ENCODE data around the gene CAMK2G. TPM values are rescaled to one million over a fixed set of nuclear protein-coding genes. Genes with fewer than 3 reads are reported as not detected.

CAMK2G gene
- total RNA-seq, 1 donor from 2014 or later = 48.9 TPM

DNA sequence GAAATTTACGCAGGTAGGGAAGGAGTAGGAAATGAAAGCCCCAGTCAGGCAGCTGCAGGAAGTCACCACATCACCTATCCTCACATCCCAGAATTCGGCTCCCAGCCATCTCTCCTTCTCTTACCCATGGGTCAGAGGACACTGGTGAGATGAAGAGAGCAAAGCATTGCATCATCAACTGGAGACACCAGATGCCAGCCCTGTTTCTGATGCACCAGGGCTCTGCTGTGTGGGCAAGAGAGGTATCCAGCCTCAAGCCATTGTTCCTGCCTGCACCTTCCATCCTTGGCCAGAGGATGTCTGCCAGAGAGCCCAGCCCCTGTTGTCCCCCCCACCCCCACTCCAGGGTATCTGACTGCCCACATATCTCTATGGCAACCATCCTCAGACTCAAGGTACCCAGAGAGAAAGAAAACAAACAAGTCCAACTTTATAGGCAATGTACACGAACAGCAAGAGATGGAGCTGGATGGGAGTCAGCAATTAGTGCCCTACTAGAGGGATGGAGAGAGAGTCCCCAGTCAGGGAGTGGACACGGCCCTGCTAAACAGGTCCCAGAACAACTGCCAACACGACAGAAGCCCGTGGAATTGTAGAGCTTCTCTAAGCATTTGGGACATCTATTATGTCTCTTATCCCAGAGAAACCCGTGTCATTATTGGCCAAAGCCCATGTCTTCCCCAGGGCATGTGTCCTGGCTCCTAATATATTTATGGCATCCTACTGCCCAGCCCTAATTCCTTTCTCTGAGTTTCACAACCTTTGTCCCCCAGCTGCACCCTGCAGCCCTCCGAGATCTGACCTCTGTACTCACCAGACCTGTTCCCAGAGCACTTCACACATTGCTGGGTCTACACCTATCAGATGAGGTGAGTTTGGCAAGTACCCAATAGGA, 2.8 kb downstream of the CAMK2G start:
- Histone ChIP-seq H3K4me1 (peaks cover 63% of the 10 kb centered on the region), H3K9me3 (no peaks in the 10 kb centered on the region), H3K27ac (peak overlapping the region; percentile 33), H3K36me3 (peaks cover 0 to 16% of the 10 kb centered on the region in 2 donors), H3K27me3 (no peaks in the 10 kb centered on the region), H3K4me3 (no peak overlapping the region)
- DNase-seq (ENCODE audit: extremely low spot score in 2 of 2) = no peak
- intact Hi-C loops (cut with DNase I) = no loop called here
- TF ChIP-seq POLR2A (IDR thresholded peaks at IDR 0.05) = no peak
- no peak for TF ChIP-seq POLR2AphosphoS5 (IDR thresholded peaks at IDR 0.05; ENCODE audit: insufficient read depth in 1 of 2, low read depth in 1 of 2)
- TF ChIP-seq, protein P1, sequence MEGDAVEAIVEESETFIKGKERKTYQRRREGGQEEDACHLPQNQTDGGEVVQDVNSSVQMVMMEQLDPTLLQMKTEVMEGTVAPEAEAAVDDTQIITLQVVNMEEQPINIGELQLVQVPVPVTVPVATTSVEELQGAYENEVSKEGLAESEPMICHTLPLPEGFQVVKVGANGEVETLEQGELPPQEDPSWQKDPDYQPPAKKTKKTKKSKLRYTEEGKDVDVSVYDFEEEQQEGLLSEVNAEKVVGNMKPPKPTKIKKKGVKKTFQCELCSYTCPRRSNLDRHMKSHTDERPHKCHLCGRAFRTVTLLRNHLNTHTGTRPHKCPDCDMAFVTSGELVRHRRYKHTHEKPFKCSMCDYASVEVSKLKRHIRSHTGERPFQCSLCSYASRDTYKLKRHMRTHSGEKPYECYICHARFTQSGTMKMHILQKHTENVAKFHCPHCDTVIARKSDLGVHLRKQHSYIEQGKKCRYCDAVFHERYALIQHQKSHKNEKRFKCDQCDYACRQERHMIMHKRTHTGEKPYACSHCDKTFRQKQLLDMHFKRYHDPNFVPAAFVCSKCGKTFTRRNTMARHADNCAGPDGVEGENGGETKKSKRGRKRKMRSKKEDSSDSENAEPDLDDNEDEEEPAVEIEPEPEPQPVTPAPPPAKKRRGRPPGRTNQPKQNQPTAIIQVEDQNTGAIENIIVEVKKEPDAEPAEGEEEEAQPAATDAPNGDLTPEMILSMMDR (IDR thresholded peaks at IDR 0.05) = no peak

DNA sequence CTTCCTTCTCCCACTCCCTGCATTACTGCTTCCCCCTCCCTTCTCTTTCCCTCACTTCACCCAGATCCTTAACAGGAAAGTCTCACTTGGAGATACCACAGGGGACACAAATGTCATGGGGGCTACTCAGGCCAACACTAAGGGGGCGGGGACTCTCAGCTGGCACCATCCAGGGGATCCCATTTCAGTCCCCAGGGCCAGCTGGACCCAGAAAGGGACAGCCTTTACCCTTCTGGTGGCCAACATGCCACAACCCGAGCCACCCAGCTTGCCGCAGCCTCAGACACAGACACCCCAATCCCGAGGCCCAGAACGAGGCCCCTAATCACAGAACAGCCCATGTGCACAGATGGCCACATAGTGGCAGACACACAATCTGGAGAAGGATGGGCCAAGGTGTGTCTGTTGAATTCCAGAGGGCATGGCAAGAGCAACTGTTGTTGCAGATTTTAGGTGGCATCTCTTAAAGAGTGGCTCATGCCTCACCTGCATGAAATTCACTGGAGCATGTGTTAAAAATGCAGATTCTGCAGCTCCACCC, 5.6 kb downstream of the CAMK2G start:
- Histone ChIP-seq H3K4me3 (no peak overlapping the region), H3K4me1 (peaks cover 62% of the 10 kb centered on the region), H3K27me3 (no peaks in the 10 kb centered on the region), H3K9me3 (no peaks in the 10 kb centered on the region), H3K36me3 (peaks cover 0 to 21% of the 10 kb centered on the region in 2 donors), H3K27ac (no peak overlapping the region)
- intact Hi-C loops (cut with DNase I) = no loop called here
- DNase-seq (ENCODE audit: extremely low spot score in 2 of 2) = no peak
- TF ChIP-seq POLR2AphosphoS5 (IDR thresholded peaks at IDR 0.05; ENCODE audit: insufficient read depth in 1 of 2, low read depth in 1 of 2) = no peak
- TF ChIP-seq, protein P1 (IDR thresholded peaks at IDR 0.05) = no peak
- TF ChIP-seq POLR2A (IDR thresholded peaks at IDR 0.05) = no peak

DNA sequence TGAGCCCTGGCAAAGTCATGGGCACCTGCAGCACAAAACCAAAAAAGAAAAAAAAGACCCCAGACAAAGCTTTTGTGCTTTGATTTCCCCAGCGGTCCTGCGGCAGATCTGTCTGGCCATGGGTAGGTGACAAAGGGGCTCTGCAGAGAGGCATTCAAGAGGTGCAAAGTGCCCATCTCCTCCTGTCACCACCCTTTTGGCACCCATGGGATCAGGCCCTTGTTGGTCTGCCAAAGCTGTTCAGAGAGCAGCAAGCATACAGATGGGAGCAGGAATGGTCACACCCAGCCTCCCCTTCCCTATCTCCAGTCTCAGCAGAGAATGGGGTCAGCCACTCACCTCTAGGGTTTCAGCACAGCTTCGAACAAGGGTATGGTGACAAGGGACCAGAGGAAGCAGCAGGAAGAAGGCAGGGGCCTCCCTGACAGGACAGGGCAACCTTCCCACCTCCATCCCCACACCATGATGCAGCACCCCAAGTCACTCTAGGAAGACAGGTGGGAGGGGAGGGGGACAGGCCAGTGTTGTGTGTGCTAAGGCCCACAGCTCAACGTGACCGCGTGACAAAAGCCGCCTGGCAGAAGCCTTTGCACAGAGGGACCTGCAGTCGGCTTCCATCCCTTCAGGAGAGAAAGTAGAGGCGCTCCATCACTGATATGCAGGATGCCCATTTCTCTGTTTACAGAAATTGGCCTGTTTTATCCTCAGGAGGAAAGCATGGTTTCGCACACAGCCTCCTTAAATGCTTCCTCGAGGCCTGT, 6.3 kb downstream of the CAMK2G start:
- Histone ChIP-seq H3K4me1 (peaks cover 58% of the 10 kb centered on the region), H3K4me3 (no peak overlapping the region), H3K27ac (peak overlapping the region; percentile 58), H3K9me3 (no peaks in the 10 kb centered on the region), H3K36me3 (peaks cover 0 to 21% of the 10 kb centered on the region in 2 donors), H3K27me3 (no peaks in the 10 kb centered on the region)
- intact Hi-C loops (cut with DNase I) = no loop called here
- no peak for TF ChIP-seq POLR2AphosphoS5 (IDR thresholded peaks at IDR 0.05; ENCODE audit: insufficient read depth in 1 of 2, low read depth in 1 of 2)
- no peak for TF ChIP-seq POLR2A (IDR thresholded peaks at IDR 0.05)
- TF ChIP-seq, protein P1 (IDR thresholded peaks at IDR 0.05) = no peak
- no peak for DNase-seq (ENCODE audit: extremely low spot score in 2 of 2)

DNA sequence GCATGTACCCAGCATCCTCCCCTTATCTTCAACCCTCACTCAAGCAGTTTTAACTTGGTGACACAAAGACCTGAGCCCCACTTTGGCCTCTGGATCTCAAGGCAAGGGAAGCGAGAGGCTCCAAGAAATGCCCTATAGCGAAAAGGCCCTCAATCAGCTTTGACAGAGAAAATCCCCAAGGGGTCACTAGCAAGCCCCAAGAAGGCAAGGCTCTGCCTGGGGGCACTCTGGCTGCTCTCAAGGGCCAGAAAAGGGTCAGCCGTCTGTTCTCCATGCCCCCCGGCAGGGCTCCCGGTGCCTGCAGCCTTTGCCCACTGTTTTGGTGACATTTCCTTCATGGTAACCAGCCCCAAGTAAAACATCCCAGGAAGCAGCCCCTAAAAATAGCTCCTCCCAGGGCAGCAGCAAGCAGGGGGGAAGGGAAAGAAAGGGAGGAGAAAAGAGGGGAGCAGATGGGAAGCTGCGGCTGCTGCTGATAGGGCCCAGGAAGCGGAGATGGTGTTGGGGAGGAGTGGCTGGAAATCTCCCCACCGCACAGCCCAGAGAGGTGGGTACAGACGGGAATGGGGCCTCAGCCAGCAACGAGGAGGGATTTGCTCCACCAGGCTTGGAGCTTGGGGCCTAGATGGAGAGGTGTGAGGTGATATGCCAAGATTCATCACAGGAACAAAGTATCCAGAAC, 7.1 kb downstream of the CAMK2G start:
- peaks cover 55% of the 10 kb centered on the region for H3K4me1 ChIP-seq
- H3K9me3 ChIP-seq = no peaks in the 10 kb centered on the region
- TF ChIP-seq, protein P1 (IDR thresholded peaks at IDR 0.05) = no peak
- no peak for TF ChIP-seq POLR2A (IDR thresholded peaks at IDR 0.05)
- no peak for TF ChIP-seq POLR2AphosphoS5 (IDR thresholded peaks at IDR 0.05; ENCODE audit: insufficient read depth in 1 of 2, low read depth in 1 of 2)
- no peak overlapping the region for H3K4me3 ChIP-seq
- H3K36me3 ChIP-seq = peaks cover 0 to 21% of the 10 kb centered on the region in 2 donors
- peak overlapping the region; percentile 58 for H3K27ac ChIP-seq
- no peaks in the 10 kb centered on the region for H3K27me3 ChIP-seq
- no peak for DNase-seq (ENCODE audit: extremely low spot score in 2 of 2)
- intact Hi-C loops (cut with DNase I) = no loop called here

Measured in vagina (tissue), 2 donors.